Renal pelvis (tissue), 4 donors: ENCODE data around the gene CYTH4. TPM values are rescaled to one million over a fixed set of nuclear protein-coding genes. Genes with fewer than 3 reads are reported as not detected.
"Not testable (repeated sequence)": the region's sequence is repeated elsewhere in the genome, so short reads cannot be mapped to it uniquely, and the experiment has no call there.

Experiments used
- DNase-seq: peaks from one replicate; pipeline ENCODE4 v3.0.0-alpha.2; 2013
- polyA plus RNA-seq, 3 donors: library from polyadenylated mRNA; unstranded; fragments of 120-200 nt; gene quantifications; one replicate each; pipeline ENCODE4 v1.2.1, GENCODE V29; 2013; ENCODE audit not compliant: insufficient read length in 3 of 3

The CYTH4 gene
- polyA plus RNA-seq, 3 donors: 3.6 to 4.7 (median 4.5) TPM

DNA sequence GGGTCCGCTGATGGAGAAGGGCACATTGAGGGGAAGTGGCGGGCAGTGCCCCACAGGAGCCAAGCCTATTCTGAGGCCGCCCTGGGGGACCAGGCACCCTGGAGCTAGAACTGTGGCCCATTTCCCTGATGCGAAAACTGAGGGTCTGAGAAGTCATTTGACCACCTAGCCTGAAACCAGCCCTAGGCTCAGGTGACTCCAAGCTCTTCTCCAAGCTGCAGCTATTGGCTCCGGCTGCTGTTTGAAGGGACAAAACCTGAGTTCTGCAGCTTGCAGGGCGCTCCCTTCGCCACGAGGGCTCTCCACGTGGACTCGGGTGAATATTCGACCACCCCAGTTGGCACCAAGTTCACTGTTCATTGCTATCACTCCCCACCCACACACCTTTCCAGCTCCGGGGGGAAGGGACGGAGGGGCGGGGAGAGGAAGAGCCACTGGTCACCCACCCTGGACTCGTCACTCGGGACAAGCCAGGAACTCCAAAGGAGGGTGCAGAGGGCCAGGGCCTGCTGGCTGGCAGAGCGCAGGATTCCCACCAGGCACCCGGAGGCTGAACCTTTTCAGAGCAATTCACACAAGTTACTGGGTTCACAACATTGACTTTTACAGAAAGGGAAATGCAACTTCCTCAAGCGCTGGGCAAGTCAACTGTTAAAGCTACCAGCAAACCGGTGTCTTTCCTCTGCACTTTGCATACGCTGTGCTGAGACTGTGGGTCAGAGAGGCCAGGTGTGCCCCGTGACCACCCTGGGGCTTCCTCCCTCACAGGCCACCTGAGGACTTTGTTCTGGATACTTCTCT, 37.2 kb upstream of the CYTH4 start:
- no peak for DNase-seq

DNA sequence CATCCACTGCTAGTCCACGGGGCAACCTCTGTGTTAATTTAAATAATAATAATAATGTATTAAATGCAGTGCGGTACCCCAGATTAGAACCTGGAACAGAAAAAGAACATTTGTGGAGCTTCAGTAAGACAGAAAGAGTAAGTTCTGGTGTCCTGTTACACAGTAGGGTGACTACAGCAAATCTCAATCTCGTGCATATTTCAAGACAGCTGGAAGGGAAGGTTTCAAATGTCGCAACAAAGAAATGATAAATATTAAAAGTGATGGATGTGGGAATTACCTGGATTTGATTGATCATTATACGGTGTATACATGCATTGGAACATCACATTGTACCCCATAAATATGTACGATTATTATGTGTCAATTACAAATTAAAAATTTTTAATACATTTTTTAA, 36.6 kb upstream of the CYTH4 start:
- DNase-seq: no peak

DNA sequence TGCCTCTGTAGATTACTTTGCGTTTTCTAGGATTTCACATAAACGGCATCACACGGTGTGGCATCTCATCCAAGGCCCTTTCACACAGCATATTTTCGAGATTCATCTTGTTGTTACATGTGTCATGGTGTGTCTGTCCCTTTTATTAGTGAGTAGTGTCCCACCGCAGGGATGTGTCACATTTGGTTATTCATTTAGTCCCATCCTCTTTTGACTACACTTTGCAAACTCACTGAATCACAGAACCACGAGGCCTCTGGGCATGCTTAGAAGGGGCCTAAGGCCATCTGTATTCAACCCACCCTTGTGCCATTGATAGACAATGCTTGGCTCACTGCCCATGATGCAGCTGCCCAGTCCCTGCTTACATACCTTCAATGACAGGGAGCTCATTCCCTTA, 34.1 kb upstream of the CYTH4 start:
- no peak for DNase-seq

DNA sequence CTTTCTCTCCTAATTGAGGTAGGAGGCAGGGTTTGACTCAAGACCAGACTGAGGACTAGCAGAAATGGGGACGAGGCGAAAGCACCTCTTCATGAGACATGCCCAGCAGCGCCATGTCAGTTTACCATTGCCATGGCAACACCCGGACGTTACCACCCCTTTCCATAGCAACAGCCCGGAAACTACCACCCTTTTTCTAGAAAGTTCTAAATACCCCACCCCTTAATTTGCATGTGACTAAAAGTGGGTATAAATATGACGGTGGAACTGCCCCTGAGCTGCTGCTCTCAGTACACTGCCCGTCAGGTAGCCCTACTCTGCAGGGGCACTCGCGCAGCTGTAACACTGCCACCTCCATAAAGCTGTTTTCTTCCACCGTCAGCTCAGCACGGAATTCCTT, 32.3 kb upstream of the CYTH4 start:
- DNase-seq: no peak

- DNase-seq: not testable (repeated sequence)
Observed at GRCh38 chr22:37251836-37252235, 30.5 kb upstream of the CYTH4 start.

DNA sequence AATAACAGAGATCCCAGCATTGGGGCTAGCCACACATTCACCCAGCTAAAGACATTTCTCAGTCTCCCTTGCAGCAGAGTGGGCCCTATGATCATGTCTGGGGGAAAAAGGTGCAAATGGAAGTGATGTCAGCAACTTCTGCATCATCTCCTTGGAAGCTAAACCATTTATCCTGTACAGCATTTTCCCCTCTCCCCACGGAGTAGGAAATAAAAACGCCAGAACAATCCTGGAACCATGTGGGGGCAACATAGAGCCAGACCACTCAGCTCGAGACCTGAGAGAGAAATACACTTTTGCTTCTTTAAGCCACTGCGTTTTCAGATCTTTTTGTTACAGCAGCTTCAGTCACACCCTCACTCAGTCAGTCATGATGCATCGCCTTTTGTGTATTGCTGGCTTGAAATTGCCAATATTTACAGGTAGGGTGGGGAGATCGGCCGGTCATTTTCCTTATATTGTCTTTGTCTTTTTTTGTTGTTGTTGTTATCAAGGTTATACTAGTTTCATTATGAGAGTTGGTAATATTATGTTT, 29.1 kb upstream of the CYTH4 start:
- DNase-seq: no peak

DNA sequence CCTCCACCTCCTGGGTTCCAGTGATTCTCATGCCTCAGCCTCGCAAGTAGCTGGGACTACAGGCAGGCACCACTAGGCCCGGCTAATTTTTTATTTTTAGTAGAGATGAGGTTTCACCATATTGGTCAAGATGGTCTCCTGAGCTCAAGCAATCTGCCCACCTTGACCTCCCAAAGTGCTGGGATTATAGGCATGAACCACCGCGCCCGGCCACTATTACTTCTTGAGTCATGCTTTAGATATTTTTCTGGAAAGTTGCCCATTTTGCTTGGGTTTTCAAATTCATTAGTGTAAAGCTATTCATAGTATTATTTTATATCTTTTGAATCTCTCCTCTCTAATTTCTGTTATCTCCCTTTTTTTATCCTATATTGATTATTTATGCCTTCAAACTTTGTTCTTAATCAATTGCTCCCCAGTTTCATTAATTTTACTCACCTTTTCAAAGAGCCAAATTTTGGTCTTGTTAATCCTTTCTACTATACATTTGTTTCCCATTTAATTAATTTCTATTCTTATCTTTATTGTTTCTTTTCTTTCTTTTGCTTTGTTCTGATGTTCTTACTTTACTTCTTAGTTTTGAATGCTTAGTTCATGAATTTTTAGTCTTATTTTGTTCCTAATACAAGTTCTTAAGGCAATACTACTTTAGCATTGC, 28.0 kb upstream of the CYTH4 start:
- no peak for DNase-seq

- DNase-seq: no peak
Observed at GRCh38 chr22:37254867-37255233, 27.5 kb upstream of the CYTH4 start.

GRCh38 chr22:37255558-37256006, 26.7 kb upstream of the CYTH4 start:
- no peak for DNase-seq

GRCh38 chr22:37256075-37256726, 26.1 kb upstream of the CYTH4 start:
- no peak for DNase-seq

- DNase-seq: no peak
Observed at GRCh38 chr22:37258005-37258752, 24.1 kb upstream of the CYTH4 start.

- DNase-seq: no peak
Observed at GRCh38 chr22:37258753-37259401, 23.4 kb upstream of the CYTH4 start.

DNA sequence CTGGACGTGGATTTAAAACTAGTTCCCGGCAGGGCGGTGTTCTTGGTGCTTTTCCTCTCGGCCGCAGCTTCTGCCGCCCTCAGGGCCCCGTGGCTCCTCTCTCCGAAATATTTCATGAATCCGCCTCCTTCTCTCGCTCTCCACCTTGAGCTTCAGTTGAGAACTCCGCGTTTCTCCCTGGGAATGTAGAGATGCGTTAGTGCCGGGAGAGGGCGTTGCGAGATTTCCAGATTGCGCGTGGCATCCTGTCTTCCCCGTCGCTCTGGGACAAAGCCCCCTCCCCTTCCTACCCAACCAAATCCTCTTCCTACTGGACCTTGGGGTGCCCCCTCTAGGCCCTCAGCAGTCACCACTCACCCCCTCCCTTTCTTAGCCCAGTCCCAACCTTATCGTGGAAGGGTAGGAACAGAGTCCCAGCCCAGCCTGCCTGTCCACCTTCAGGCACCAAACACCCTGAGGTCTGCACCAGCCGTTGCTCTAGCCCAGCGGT, 22.7 kb upstream of the CYTH4 start:
- no peak for DNase-seq

DNA sequence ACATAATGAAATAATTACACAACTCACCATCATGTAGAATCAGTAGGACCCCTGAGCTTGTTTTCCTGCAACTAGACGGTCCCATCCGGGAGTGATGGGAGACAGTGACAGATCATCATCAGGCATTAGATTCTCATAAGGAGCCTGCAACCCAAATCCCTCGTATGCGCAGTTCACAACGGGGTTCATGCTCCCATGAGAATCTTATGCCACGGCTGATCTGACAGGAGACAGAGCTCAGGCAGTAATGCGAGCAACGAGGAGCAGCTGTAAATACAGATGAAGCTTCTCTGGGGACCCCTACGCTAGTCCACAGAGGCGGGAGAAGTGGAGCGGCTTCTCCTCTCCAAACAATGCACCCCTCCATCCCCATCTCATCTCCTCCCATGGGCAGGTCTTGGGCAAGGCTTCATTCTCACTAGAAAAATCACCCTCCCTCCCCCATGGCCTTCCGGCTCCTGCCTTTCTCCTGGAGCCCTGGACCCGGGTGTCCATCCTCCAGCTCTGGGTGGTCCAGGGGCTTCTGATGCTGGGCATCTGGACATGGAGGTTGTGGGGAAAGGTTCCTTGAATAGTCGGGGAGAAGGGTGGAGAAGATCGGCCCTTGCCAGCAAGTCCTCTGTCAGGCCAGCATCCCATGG, 22.0 kb upstream of the CYTH4 start:
- no peak for DNase-seq

DNA sequence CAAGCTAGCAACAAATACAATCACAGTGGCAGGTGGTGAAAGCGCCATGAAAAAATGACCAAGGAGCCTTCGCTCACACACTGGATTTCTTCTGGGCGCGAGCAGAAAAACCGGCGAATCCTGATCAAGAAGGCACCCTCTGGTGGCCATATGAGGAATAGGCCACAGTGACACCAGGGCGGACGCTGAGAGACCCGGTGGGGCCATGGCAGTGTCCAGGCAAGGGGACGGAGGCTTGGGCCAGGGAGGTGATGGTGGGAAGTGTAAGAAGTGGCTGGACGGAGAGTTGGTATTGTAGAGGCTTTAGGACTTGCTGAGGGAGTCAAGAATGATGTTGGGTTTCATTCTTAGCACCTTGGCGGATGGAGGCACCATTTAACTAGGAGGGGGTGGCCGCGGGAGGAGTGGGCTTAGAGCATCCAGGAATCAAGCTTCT, 21.4 kb upstream of the CYTH4 start:
- DNase-seq: no peak

DNA sequence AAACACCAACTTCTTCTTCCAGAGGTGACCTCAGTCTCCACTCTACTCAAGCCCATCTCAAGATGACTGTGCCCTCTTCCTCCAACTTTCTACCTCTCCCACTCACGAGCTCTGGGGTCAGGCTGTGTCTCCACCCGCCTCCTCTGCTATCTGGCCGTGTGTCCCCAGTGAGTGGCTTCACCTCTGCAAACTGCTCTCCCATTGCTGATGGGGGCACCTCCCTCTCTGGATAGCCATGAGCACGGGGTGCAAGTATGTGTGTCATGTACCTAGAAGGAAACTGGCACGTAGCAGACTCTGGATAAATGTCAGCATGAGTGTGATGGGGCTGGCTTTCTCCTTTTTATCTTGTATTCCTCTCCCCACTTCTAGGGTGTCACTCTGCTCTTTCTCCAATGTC, 20.0 kb upstream of the CYTH4 start:
- no peak for DNase-seq

DNA sequence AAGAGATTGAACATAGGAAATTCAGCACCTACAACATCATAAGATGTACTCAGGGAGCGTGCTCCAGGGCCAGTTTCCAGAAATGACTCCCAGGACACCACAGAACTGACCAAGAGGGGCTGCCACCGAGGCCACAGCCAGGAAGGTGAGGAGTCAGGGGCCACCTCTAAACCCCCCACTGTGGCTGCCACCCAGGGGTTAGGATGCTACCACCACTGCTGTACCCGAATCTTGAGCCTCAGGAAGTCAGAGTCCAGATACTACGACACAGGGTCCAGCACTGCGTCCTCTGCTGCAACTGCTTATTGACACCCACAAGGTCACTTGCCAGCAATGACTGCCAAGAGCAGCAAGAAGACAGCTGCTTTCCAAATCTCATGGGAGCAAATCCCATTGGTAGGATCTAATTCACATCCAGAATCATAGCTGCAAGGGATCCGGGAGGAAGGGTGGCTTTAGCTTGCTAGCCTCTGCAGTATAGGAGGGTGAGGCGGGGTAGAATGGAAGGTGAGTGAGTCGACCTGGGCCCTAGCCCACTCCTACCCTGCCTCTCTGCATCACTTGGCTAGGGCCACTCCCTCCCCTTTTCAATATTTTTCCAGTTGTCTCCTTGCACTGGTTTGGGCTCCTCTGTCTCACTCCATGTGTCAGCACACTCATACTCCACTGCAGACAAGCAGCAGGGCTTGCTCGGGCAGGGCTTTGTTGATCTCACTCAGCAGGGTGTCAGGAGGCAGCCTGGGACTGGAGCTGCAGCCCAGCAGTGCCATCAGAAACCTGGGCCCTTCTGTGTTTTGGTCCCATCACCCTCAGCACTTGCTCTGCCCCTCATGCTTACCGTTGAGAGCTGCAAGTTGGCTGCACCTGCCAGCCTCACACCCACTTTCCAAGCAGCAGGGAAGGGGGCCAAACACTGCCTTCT, 18.1 kb upstream of the CYTH4 start:
- DNase-seq: no peak

- DNase-seq: no peak
Observed at GRCh38 chr22:37266581-37267134, 15.7 kb upstream of the CYTH4 start.

DNA sequence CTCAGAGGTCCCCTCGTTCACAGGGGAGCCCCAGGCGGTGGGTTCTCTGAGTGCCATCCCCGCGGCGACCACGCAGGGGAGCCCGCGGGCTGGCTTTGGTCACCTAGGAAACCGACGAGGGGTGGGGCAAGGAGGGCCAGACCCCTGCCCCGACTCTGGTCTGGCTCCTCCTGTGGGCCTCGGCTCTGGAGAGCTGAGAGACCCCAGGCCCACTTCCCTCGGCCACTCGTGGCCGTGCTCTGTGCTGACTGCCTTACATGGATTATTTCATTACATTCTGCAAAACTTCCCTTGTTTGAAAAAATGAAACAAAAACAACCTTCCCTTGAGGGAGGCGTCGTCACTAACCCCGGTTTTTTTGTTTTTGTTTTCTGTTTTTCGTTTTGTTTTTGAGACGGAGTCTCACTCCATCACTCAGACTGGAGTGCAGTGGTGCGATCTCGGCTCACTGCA, 15.1 kb upstream of the CYTH4 start:
- no peak for DNase-seq
